AG09309 (cell line): ENCODE results near the gene DROSHA.

Experiments used
- DNase-seq: peaks from one replicate; pipeline ENCODE4 v3.0.0-alpha.2; 2010; ENCODE audit warnings: low read depth
- H3K4me3 ChIP-seq: 2 replicates; pipeline ENCODE4 v1.5.1; 2011; ENCODE audit warnings: mild to moderate bottlenecking, low read depth, low read length, moderate library complexity; ENCODE audit not compliant: control insufficient read depth
- CTCF ChIP-seq: IDR thresholded peaks from 2 replicates; pipeline ENCODE4 v1.5.1; 2011; ENCODE audit warnings: mild to moderate bottlenecking, low read depth, low read length, inconsistent platforms; ENCODE audit not compliant: insufficient read depth, control insufficient read depth; ENCODE audit errors: missing control alignments

DROSHA gene

DNA sequence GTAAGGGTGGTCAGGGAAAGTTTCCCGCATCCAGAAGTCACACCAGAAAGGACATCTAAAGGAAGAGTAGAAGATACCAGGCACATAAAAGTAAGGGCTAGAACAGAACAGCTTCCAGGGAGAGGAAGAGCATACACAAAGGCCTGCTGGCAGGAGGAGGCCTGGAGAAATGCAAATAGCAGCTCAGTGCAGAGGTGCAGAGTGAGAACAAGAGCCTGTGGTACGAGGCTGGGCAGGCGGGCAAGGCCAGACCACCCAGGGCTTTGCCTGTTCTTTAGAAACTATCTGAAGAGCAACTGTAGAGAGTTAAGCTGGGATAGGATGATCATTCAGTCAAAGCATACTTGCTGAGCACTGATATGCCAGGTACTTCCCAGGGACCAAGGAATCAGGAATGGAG is 115.3 kb downstream of the DROSHA start:
- no peak overlapping the region for H3K4me3 ChIP-seq
- DNase-seq = no peak
- no peak for TF ChIP-seq CTCF

GRCh38 chr5:31415960-31416359 is 115.9 kb downstream of the DROSHA start:
- H3K4me3 ChIP-seq = no peak overlapping the region
- no peak for DNase-seq
- TF ChIP-seq CTCF = no peak

GRCh38 chr5:31415009-31415923 is 116.6 kb downstream of the DROSHA start:
- no peak for DNase-seq
- H3K4me3 ChIP-seq = no peak overlapping the region
- peak; percentile 32 for TF ChIP-seq CTCF

GRCh38 chr5:31413030-31413812 is 118.7 kb downstream of the DROSHA start:
- no peak for DNase-seq
- no peak overlapping the region for H3K4me3 ChIP-seq
- TF ChIP-seq CTCF = no peak

GRCh38 chr5:31412324-31412723 is 119.6 kb downstream of the DROSHA start:
- DNase-seq = peak; percentile 59
- no peak overlapping the region for H3K4me3 ChIP-seq
- TF ChIP-seq CTCF = no peak

GRCh38 chr5:31410089-31410488 is 121.8 kb downstream of the DROSHA start:
- H3K4me3 ChIP-seq = no peak overlapping the region
- DNase-seq = no peak
- no peak for TF ChIP-seq CTCF
